GM08714 (cell line): ENCODE results near the gene REEP3.

ENCODE experiments used
- H3K4me3 ChIP-seq: fragments of 200-500 bp; sonication (Bioruptor generic); 2 replicates; pipeline ENCODE4 v1.5.1; 2014; ENCODE audit warnings: mild to moderate bottlenecking, low read length, inconsistent platforms
- ZNF274 ChIP-seq: IDR thresholded peaks from 2 replicates; pipeline ENCODE4 v1.6.1; 2012; ENCODE audit warnings: mild to moderate bottlenecking, low read depth, low read length

The REEP3 gene

DNA sequence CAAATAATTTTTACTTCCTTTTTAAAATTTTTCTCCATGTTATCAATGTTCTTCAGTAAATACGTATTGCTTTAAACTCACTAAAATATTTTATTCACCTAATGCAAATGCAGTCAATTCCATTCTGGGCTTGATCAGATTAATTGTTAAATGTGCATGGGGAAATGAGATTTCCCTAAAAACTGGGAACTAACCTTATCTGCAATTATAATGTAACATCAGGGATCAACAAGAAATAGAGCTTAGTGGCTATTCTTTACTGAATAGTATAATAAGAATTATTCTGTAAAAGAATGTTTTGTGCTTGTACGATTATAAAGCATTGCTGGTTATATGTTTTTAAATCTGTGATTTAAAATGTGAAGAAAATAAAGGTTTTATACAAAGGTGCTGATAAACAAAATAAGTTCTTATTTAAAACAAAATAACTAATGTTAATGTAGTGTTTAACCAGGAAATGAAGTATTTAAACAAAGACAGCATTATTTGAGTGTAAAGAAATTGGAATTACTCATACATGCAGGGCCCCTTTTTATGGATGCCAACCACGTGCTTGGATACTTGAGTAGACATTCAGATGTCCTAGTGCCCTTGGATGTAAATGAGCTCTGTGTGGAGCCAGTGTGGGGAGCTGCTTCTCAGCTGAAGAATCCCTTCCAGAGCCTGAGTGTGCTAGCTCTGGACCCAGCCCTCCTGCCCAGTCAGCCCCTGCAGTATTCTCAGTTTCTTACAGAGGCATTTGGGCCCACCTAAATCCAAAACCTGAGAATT lies 84.2 kb downstream of the REEP3 start:
- H3K4me3 ChIP-seq: no peak overlapping the region
- TF ChIP-seq ZNF274: no peak

DNA sequence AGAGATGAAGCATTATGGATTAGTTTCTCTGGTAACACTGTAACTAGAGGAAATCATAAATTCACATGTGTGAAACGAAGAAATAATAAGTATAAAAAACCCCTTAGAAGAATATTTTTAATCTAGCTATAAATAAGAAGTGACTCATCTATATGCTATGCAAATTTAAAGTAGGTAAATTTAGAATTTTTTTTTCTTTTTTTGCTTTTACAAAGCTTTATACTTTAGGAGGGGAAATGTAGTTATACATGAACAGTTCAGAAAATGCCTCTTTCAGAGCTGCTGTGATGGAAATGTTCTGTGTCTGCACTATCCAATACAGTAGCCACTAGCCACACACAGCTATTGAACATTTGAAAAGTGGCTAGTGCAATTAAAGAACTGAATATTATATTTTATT lies 87.3 kb downstream of the REEP3 start:
- no peak for TF ChIP-seq ZNF274
- no peak overlapping the region for H3K4me3 ChIP-seq

DNA sequence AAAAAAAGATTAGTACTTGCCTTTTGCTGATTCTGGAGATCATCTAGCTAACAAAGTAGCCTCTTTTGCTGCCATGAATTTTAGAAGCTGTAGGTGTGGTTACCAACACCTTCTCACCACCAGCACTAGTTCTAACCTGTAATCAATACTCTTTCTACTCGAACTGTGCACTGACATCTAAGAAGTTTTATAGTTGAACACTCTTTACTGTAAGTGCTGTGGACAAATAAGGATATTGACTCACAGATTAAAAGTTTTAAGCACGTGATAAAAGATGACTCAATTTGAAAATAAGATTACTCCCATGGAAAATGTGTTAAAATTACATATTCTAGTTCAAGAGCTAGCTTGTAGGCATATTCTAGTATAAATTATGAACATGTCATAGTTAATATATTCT lies 89.9 kb downstream of the REEP3 start:
- no peak overlapping the region for H3K4me3 ChIP-seq

DNA sequence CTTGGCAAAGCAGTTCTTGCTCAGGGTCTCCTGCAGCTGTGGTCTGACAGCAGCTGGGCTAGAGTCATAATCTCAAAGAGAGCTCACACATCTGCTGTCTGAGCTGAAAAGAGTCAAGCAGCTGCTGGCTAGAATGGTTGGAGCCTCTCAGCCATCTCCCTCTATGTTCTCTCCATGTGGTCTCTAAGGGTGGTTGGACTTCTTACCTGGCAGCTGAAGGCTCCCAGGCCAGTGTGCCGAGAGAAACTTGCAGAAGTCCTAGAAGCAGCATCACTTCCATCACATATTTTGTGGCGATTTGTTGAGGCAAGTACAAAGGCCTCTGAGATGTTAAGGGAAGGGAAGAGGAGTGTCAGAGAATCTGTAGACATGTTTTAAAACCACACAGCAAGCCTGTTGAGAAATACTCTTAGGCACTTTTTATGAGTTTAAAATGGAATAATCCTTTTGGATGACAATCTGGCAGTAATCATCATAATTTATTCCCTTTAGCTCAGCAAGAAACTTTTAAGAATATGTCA lies 93.2 kb downstream of the REEP3 start:
- no peak overlapping the region for H3K4me3 ChIP-seq
- no peak for TF ChIP-seq ZNF274

More for the DNA sequence above, 89.9 kb downstream of the REEP3 start:
- TF ChIP-seq ZNF274: no peak

DNA sequence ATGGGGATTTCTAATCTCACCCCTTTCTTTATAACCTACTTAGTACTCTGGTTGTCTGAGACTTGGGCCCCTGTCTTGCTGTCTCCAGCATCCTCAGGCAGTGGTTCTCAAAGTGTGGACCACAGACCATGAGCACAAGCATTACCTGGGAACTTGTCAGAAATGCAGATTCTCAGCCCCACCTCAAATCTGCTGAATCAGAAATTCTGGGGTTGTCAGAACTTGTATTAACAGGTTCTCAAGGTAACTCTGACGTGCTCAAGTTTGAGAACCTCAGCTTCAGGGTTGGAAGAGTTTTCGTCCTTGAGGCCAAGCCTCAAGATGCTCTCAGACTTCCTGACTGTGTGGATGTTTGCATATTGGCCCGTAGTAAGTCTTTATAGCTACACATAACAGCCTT lies 97.4 kb downstream of the REEP3 start:
- H3K4me3 ChIP-seq: no peak overlapping the region
- no peak for TF ChIP-seq ZNF274

DNA sequence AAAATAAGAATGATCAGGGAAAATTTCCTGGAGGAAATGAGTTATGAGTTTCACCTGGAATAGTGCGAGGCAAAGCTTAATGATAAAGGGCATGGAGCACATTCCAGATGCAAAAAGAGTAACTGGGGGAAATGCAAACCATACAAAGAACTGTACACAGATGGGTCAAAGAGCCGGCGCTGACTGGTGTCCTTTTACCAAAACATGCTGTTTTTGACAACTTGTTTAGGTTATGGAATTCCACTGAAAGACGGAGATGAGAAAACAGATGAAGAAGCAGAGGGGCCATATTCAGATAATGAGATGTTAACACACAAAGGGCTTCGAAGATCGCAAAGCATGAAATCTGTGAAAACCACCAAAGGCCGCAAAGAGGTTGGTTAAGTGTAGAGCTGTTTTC lies 98.2 kb downstream of the REEP3 start:
- TF ChIP-seq ZNF274: no peak
- H3K4me3 ChIP-seq: no peak overlapping the region

DNA sequence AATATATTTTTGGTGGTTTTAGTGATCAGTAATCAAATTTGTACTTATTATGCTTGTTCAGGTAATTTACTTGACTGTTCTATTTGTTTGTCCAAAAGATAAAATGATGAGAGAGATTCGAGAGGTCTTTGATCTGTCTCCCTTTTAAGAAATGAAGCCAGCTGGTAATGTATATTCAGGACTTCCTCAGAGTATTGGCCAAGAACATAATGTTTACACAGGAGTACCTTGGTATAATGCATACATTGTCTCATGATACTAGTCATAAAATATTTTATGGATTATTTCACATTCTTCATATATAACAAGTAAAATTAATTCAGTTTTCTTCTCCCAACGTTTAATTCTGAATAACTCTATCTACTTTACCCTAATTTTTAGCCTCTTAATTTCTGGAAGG lies 100.9 kb downstream of the REEP3 start:
- no peak for TF ChIP-seq ZNF274
- H3K4me3 ChIP-seq: no peak overlapping the region

DNA sequence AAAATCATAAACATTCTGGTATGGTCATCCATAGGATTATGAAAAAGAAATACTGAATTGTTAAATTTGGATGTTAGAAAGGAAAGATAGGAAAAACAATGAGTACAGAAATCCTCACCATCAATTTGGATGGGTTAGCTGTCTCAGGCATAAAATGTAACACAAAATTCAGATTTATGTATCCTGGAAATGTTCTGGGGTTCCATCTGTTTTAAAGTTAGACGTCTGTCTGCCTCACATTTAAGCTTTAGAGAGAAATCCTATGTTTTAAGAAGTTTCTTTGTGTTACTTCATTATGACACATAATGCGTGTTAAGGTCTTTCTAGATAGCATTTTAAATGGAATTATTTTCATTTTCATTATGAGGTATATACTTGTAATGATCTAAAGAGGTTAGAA lies 103.5 kb downstream of the REEP3 start:
- TF ChIP-seq ZNF274: no peak
- no peak overlapping the region for H3K4me3 ChIP-seq

DNA sequence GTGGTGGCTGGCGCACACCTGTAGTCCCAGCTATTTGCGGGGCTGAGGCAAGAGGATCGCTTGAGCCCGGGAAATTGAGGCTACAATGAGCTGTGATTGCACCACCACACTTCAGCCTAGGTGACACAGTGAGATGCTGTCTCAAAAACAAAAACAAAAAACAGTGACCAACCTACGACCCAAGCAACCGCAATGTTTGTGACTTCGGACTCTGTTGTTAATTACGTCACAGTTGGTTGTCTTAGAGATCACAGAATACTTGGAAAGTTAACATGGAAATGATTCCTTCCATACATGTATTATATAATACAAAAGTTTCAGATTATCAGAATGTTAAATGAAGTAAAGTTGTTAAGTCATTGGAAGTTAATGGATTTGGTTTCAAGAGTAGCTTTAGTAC lies 106.2 kb downstream of the REEP3 start:
- no peak for TF ChIP-seq ZNF274
- no peak overlapping the region for H3K4me3 ChIP-seq

DNA sequence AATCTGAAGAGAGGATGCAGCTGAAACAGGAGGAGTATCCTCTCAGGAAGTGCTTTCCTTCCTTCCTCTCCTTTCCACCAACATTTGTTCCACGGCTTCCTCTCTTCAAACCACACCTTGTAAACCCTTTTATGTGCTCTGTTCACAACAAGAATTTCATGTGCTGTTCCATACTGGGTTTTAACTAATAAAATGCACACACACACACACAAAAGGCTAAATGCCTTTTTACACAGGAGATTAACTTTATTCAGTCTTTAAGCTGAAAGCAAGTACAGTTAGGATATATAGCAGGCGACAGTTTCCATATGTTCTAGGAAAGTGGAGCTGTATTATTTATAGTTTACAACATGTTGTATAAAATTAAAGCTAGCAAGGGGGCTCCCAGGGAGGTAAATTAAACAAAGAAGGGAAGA lies 106.7 kb downstream of the REEP3 start:
- no peak overlapping the region for H3K4me3 ChIP-seq

DNA sequence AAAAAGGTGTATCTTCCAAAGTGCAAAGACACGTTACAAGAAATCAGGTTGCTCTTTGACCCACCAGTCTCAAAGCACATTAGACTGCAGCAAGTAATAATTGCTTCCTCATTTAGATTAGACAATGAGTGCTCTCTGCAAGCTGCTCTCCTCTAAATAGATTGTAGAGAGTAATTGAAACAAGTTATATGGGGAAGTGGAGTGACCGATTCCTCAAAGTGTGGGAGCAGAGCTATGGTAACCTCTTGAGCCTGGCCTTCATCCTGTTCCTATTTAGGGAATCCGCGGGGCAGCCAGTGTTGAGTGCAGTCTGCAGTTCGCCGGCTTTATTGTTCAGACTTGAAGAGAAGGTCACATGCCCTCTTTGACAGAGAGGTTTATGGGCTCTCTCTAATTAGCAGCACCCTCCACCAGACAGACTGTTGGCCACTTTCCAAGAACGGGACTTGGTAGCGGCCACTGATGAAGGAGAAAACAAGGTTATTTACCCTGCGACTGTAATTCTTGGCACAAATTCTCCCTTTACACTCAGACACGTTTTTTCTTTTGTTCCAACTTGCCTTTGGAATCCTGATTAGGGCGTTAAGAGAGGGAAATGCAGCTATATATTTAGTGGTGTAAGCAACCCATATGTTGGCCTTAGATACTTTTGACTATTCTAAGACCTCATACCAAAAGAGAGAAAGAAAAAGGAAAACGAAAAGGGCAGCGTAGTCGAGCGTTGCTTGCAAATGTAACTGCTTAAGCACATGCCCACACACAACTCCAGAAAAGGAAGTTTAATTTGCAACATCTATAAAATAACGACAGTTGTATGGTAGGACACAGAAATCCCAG lies 107.5 kb downstream of the REEP3 start:
- H3K4me3 ChIP-seq: peak overlapping the region; percentile 73
- no peak for TF ChIP-seq ZNF274

More for the DNA sequence above, 106.7 kb downstream of the REEP3 start:
- no peak for TF ChIP-seq ZNF274

DNA sequence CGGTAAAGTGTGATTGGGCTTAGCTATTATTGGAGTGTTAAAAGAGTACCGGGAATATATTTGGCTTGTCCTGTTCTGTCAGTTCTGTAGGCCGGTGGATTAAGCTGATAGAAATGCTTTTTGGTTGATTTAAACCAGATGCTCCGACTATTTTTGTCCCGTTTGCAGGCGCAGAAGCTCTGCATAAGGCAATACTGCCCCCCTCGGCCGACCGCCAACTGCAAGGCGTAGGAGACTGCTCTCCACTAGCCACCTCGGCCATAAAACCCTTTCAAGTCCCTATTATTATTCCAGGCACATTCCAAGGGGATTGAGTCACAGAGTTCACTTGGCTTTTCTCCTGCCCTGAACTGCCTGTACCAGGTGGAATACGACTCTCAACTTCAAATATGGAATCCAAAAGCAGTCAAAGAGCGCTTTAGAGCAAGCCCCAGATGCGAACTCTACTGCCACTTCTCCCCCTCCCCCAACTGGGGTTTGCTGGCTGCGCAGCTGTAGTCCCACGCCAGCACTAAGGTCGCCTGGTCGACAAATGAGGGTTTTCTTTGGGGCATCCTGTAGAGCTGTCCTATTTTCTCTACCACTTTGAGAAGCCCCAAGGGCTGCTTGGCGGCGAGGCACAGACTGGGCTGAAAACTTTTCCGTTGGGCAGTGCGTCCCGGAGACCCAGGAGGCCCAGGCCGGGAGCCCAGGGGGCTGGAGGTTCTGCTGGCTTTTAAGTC lies 108.3 kb downstream of the REEP3 start:
- no peak for TF ChIP-seq ZNF274
- H3K4me3 ChIP-seq: peak overlapping the region; percentile 73

DNA sequence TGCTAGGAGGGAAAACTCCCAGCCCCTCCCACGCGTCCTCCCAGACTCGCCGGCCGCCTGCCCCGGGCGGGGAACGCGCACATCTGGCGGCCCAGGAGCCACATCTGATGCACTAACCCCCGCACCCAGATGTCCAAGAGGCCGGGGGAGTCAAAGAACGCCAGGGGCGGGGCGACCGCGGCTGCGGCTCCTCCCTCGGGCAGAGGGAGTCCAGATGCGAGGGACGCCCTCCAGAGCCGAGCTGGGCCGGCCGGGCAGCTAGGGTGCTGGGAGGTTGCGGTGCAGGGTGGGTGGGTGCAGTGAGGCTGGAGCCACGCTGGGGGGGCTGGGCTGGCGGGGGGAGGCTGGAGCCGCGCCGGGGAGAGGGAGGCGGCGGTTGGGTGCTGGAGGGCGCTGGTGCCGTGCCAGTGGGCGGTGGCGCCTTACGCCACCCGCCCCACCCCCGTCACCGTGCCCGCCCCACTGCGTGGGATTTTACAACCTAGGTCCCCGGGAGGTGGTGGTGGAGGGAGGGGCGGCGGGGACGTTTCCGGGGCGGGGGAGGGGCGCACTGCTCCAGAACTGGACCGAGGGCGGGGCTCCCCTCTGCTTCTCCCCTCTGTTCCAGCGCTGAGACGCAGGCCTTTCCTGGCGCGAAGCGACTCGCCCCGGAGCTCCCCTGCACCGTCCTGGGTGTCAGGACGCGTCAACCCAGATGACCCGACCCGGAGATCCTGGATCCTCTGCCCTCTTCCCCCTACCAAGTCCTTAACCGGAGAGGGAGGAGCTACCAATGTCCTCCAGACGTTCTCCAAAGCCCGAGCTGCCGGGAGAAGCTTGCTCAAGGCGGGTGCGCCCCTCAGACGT lies 109.1 kb downstream of the REEP3 start:
- peak overlapping the region; percentile 73 for H3K4me3 ChIP-seq
- no peak for TF ChIP-seq ZNF274
